GM19397 (cell line): ENCODE measurements around the gene CPSF4L.

Source experiments
- ATAC-seq: cut with Tn5 transposase; IDR thresholded peaks from one replicate; pipeline ENCODE4 v1.9.1; 2021; ENCODE audit warnings: mild to moderate bottlenecking, moderate library complexity; ENCODE audit not compliant: unreplicated experiment

CPSF4L gene

GRCh38 chr17:73290399-73291259 is 28.9 kb upstream of the CPSF4L start:
- ATAC-seq = peak; percentile 50

GRCh38 chr17:73289549-73290254 is 28.0 kb upstream of the CPSF4L start:
- no peak for ATAC-seq

- ATAC-seq = no peak
These were observed 27.0 kb upstream of the CPSF4L start for GRCh38 chr17:73288534-73289302.

- ATAC-seq = no peak
These were observed 25.2 kb upstream of the CPSF4L start for GRCh38 chr17:73286863-73287296.

- no peak for ATAC-seq
These were observed 24.5 kb upstream of the CPSF4L start for GRCh38 chr17:73285916-73286862.

GRCh38 chr17:73285603-73285908 is 23.9 kb upstream of the CPSF4L start:
- no peak for ATAC-seq

- ATAC-seq = no peak
These were observed 23.4 kb upstream of the CPSF4L start for GRCh38 chr17:73284906-73285602.

- no peak for ATAC-seq
These were observed 22.7 kb upstream of the CPSF4L start for GRCh38 chr17:73284354-73284753.

GRCh38 chr17:73283841-73284282 is 22.2 kb upstream of the CPSF4L start:
- no peak for ATAC-seq

- no peak for ATAC-seq
These were observed 21.6 kb upstream of the CPSF4L start for GRCh38 chr17:73283250-73283649.

GRCh38 chr17:73282629-73283028 is 20.9 kb upstream of the CPSF4L start:
- ATAC-seq = no peak

GRCh38 chr17:73281928-73282327 is 20.2 kb upstream of the CPSF4L start:
- peak; percentile 72 for ATAC-seq

- ATAC-seq = no peak
These were observed 18.5 kb upstream of the CPSF4L start for GRCh38 chr17:73280191-73280590.

- ATAC-seq = no peak
These were observed 18.0 kb upstream of the CPSF4L start for GRCh38 chr17:73279704-73280103.

- ATAC-seq = no peak
These were observed 17.1 kb upstream of the CPSF4L start for GRCh38 chr17:73278465-73279453.

GRCh38 chr17:73278049-73278464 is 16.4 kb upstream of the CPSF4L start:
- no peak for ATAC-seq

- ATAC-seq = no peak
These were observed 12.8 kb upstream of the CPSF4L start for GRCh38 chr17:73274490-73274889.

GRCh38 chr17:73272906-73273218 is 11.2 kb upstream of the CPSF4L start:
- ATAC-seq = no peak

GRCh38 chr17:73271072-73271471 is 9.4 kb upstream of the CPSF4L start:
- ATAC-seq = peak; percentile 75
